Karpas-422 (cell line): Measurements from ENCODE around the gene AGBL4. TPM values are rescaled to one million over a fixed set of nuclear protein-coding genes. Genes with fewer than 3 reads are reported as not detected.

ENCODE experiments used
- DNase-seq: peaks from one replicate; pipeline ENCODE4 v3.0.0-alpha.2; 2015
- H2AFZ ChIP-seq: fragments of 200-600 bp; sonication (generic); 2 replicates; pipeline ENCODE4 v1.6.1; 2014; ENCODE audit warnings: antibody characterized with exemption, low read length, mixed read lengths
- H3K27ac ChIP-seq: fragments of 200-600 bp; sonication (generic); 2 replicates; pipeline ENCODE4 v1.5.1; 2014; ENCODE audit warnings: mild to moderate bottlenecking, low read length, moderate library complexity
- H3K27me3 ChIP-seq: fragments of 200-600 bp; sonication (generic); 2 replicates; pipeline ENCODE4 v1.6.1; 2014; ENCODE audit warnings: low read length, mixed read lengths
- H3K36me3 ChIP-seq: fragments of 200-600 bp; sonication (generic); 2 replicates; pipeline ENCODE4 v1.6.1; 2014; ENCODE audit warnings: low read length, mixed read lengths; ENCODE audit not compliant: insufficient read depth
- H3K4me1 ChIP-seq: fragments of 200-600 bp; sonication (generic); 2 replicates; pipeline ENCODE4 v1.6.1; 2014; ENCODE audit warnings: mild to moderate bottlenecking, low read length, mixed read lengths
- H3K4me2 ChIP-seq: fragments of 200-600 bp; sonication (generic); 2 replicates; pipeline ENCODE4 v1.6.1; 2014; ENCODE audit warnings: low read length, low read depth, mild to moderate bottlenecking; ENCODE audit not compliant: poor library complexity, severe bottlenecking
- H3K4me3 ChIP-seq: fragments of 200-600 bp; sonication (generic); 2 replicates; pipeline ENCODE4 v1.5.1; 2014; ENCODE audit warnings: mild to moderate bottlenecking, antibody characterized with exemption, low read length, mixed read lengths
- H3K79me2 ChIP-seq: fragments of 200-600 bp; sonication (generic); 2 replicates; pipeline ENCODE4 v1.6.1; 2014; ENCODE audit warnings: mild to moderate bottlenecking, low read length, mixed read lengths
- H3K9ac ChIP-seq: fragments of 200-600 bp; sonication (generic); 2 replicates; pipeline ENCODE4 v1.6.0; 2014; ENCODE audit warnings: low read length
- H3K9me2 ChIP-seq: fragments of 200-600 bp; sonication (generic), shearing (Covaris generic); replicated peaks from 2 replicates; pipeline ENCODE4 v1.6.0; 2014; ENCODE audit warnings: mild to moderate bottlenecking, low read length, moderate library complexity; ENCODE audit not compliant: insufficient read depth
- H3K9me3 ChIP-seq: fragments of 300-700, 200-600 bp; sonication (generic); 2 replicates; pipeline ENCODE4 v1.6.1; 2014; ENCODE audit warnings: low read length, mixed read lengths
- H4K20me1 ChIP-seq: fragments of 200-600 bp; sonication (generic); 2 replicates; pipeline ENCODE4 v1.6.1; 2014; ENCODE audit warnings: mild to moderate bottlenecking, antibody characterized with exemption, low read length, low read depth; ENCODE audit not compliant: insufficient read depth
- total RNA-seq: library from RNA; depleted of rRNA; stranded (reverse); fragments of >200 nt; shearing (Covaris generic); gene quantifications from 2 replicates; pipeline ENCODE4 v1.2.3, GENCODE V29; 2014; ENCODE audit warnings: low replicate concordance

The AGBL4 gene
- total RNA-seq, 1 experiment from 2014 or later = not detected

DNA sequence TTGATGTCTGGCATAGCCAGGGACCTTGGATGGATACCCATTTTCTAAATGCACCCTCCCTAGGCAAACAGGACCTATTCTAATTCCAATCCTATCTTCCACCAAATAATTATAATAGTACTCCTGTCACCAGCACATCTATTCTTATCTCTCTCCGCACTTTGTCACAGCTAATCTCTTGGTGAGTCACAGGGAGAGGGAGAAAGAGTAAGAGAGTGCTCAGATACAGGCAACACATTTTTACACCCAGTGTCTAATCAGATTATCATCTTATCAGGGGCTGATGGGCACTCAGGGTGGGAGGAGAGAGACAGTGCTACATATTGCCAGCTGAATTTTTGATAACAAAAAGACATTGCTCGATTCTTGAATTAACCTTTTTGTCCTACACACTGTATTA is 972.1 kb downstream of the AGBL4 start:
- no peaks in the 10 kb centered on the region for H3K36me3 ChIP-seq

GRCh38 chr1:49050041-49050440 is 973.7 kb downstream of the AGBL4 start:
- Histone ChIP-seq H3K36me3 (no peaks in the 10 kb centered on the region), H3K4me2 (no peak overlapping the region), H3K9me3 (no peaks in the 10 kb centered on the region), H3K27ac (no peak overlapping the region), H3K9me2 (no peaks in the 10 kb centered on the region), H3K79me2 (no peaks in the 10 kb centered on the region), H3K4me3 (no peak overlapping the region), H3K4me1 (no peaks in the 10 kb centered on the region), H3K9ac (no peak overlapping the region), H2AFZ (no peak overlapping the region), H4K20me1 (no peaks in the 10 kb centered on the region), H3K27me3 (no peaks in the 10 kb centered on the region)
- DNase-seq = no peak

More for the DNA sequence above, 972.1 kb downstream of the AGBL4 start:
- Histone ChIP-seq H3K4me3 (no peak overlapping the region), H3K9me3 (no peaks in the 10 kb centered on the region), H3K27ac (no peak overlapping the region), H2AFZ (no peak overlapping the region), H3K9ac (no peak overlapping the region), H3K4me1 (no peaks in the 10 kb centered on the region), H3K79me2 (no peaks in the 10 kb centered on the region), H4K20me1 (no peaks in the 10 kb centered on the region), H3K27me3 (no peaks in the 10 kb centered on the region), H3K9me2 (no peaks in the 10 kb centered on the region), H3K4me2 (no peak overlapping the region)
- no peak for DNase-seq

DNA sequence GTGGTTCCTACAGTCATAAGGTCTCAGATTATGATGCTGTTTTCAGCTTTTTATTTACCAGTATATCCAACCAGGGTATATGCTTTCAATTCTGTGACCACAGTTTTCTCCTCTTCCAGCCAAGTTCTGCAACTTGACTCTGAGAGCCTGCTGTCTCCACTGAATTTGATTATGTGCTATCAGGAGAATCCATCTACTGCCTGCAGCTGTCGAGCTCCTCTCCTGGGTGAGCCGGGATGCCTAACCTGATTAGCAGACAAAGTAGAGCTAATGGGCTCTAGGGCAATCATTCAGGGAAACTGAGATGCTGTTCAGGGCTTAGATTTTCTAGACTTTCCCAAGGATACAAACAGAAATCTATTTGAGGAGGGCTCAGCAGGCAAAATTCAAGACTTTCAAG is 975.6 kb downstream of the AGBL4 start:
- H3K4me2 ChIP-seq = no peak overlapping the region
- DNase-seq = no peak
- H3K27me3 ChIP-seq = no peaks in the 10 kb centered on the region
- H3K9me3 ChIP-seq = no peaks in the 10 kb centered on the region
- H2AFZ ChIP-seq = no peak overlapping the region
- no peaks in the 10 kb centered on the region for H3K79me2 ChIP-seq
- no peaks in the 10 kb centered on the region for H3K36me3 ChIP-seq
- no peaks in the 10 kb centered on the region for H3K9me2 ChIP-seq
- no peak overlapping the region for H3K27ac ChIP-seq
- H4K20me1 ChIP-seq = no peaks in the 10 kb centered on the region
- H3K4me3 ChIP-seq = no peak overlapping the region
- no peaks in the 10 kb centered on the region for H3K4me1 ChIP-seq
- no peak overlapping the region for H3K9ac ChIP-seq

DNA sequence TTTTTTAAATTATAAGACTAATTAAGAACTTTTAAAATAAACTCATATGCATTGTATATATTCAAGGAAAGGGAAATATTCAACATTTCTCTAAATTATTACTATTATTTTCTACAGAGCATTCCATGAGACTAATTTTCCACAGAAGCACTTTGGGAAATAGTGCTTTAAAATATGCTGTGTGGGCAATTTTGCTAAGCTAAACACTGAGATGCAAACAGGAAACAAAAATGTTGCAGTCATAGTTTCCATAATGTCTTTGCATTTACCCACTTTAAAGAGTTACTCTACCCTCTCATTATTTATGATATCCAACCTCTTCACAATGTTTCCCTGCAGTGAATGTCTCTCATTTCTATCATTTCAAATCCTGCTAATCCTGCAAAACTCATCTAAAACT is 977.4 kb downstream of the AGBL4 start:
- H3K36me3 ChIP-seq = no peaks in the 10 kb centered on the region
- H2AFZ ChIP-seq = no peak overlapping the region
- no peak overlapping the region for H3K4me3 ChIP-seq
- H3K9ac ChIP-seq = no peak overlapping the region
- H3K27ac ChIP-seq = no peak overlapping the region
- no peaks in the 10 kb centered on the region for H3K9me2 ChIP-seq
- H3K4me2 ChIP-seq = no peak overlapping the region
- H3K9me3 ChIP-seq = no peaks in the 10 kb centered on the region
- H4K20me1 ChIP-seq = no peaks in the 10 kb centered on the region
- no peak for DNase-seq
- H3K4me1 ChIP-seq = no peaks in the 10 kb centered on the region
- H3K79me2 ChIP-seq = no peaks in the 10 kb centered on the region
- H3K27me3 ChIP-seq = no peaks in the 10 kb centered on the region

GRCh38 chr1:49045371-49045770 is 978.4 kb downstream of the AGBL4 start:
- no peak overlapping the region for H3K4me2 ChIP-seq
- H3K9ac ChIP-seq = no peak overlapping the region
- no peaks in the 10 kb centered on the region for H3K36me3 ChIP-seq
- H3K79me2 ChIP-seq = no peaks in the 10 kb centered on the region
- no peaks in the 10 kb centered on the region for H3K9me2 ChIP-seq
- H3K27ac ChIP-seq = no peak overlapping the region
- no peaks in the 10 kb centered on the region for H3K4me1 ChIP-seq
- H3K4me3 ChIP-seq = no peak overlapping the region
- no peak overlapping the region for H2AFZ ChIP-seq
- H4K20me1 ChIP-seq = no peaks in the 10 kb centered on the region
- DNase-seq = no peak
- H3K27me3 ChIP-seq = 0 out of 2 replicates have a peak, but pooled peaks cover 1% of the 10 kb centered on the region
- H3K9me3 ChIP-seq = no peaks in the 10 kb centered on the region

GRCh38 chr1:49036700-49037099 is 987.1 kb downstream of the AGBL4 start:
- H3K27ac ChIP-seq = no peak overlapping the region
- H3K9me2 ChIP-seq = no peaks in the 10 kb centered on the region
- H3K36me3 ChIP-seq = no peaks in the 10 kb centered on the region
- H4K20me1 ChIP-seq = no peaks in the 10 kb centered on the region
- H3K27me3 ChIP-seq = 0 out of 2 replicates have a peak, but pooled peaks cover 2% of the 10 kb centered on the region
- no peak overlapping the region for H3K4me3 ChIP-seq
- peak; percentile 49 for DNase-seq
- H3K9me3 ChIP-seq = no peaks in the 10 kb centered on the region
- H3K9ac ChIP-seq = no peak overlapping the region
- no peaks in the 10 kb centered on the region for H3K4me1 ChIP-seq
- no peak overlapping the region for H2AFZ ChIP-seq
- no peaks in the 10 kb centered on the region for H3K79me2 ChIP-seq
- no peak overlapping the region for H3K4me2 ChIP-seq

DNA sequence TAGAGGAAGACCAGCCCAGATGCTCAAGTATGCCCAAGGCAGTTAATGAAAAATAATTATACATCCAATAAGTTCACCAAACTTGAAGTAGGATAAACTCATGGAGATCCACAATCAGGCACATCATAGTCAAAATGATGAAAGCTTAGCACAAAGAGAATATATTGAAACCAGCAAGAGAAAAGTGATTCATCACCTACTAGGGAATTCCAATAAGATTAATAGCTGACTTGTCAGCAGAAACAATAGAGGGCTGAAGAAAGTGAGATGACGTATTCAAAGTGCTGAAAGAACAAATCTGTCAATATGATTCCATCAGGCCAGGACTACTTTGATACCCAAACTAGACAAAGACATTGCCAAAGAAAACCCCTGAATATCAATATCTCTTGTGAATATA is 995.4 kb downstream of the AGBL4 start:
- Histone ChIP-seq H3K9ac (no peak overlapping the region), H3K9me3 (peaks cover 2% of the 10 kb centered on the region; the same call in 1 of the 2 replicates), H3K4me3 (no peak overlapping the region), H3K79me2 (no peaks in the 10 kb centered on the region), H3K4me1 (no peaks in the 10 kb centered on the region), H3K9me2 (no peaks in the 10 kb centered on the region; the same call in 1 of the 2 replicates), H3K4me2 (no peak overlapping the region), H3K27me3 (no peaks in the 10 kb centered on the region), H3K27ac (no peak overlapping the region), H2AFZ (no peak overlapping the region), H3K36me3 (no peaks in the 10 kb centered on the region), H4K20me1 (no peaks in the 10 kb centered on the region)
- no peak for DNase-seq

GRCh38 chr1:49026230-49026811 is 997.4 kb downstream of the AGBL4 start:
- Histone ChIP-seq H3K4me3 (no peak overlapping the region), H4K20me1 (no peaks in the 10 kb centered on the region), H3K9me3 (peaks cover 2% of the 10 kb centered on the region; the same call in 1 of the 2 replicates), H2AFZ (no peak overlapping the region), H3K79me2 (no peaks in the 10 kb centered on the region), H3K27ac (no peak overlapping the region), H3K27me3 (no peaks in the 10 kb centered on the region), H3K9ac (no peak overlapping the region), H3K4me2 (no peak overlapping the region), H3K9me2 (no peaks in the 10 kb centered on the region; the same call in 1 of the 2 replicates), H3K36me3 (no peaks in the 10 kb centered on the region), H3K4me1 (no peaks in the 10 kb centered on the region)
- DNase-seq = no peak
